ENCODE results near the gene MAP2K5.

The MAP2K5 gene

GRCh38 chr15:67771189-67771800 is 228.8 kb downstream of the MAP2K5 start:
- in situ Hi-C loops (cut with HindIII; ENCODE audit: low sequenced_read_pairs) = no loop called here
- H3K4me3 ChIP-seq (ENCODE audit: low read depth, low read length) = no peak overlapping the region
- TF ChIP-seq, protein P1, sequence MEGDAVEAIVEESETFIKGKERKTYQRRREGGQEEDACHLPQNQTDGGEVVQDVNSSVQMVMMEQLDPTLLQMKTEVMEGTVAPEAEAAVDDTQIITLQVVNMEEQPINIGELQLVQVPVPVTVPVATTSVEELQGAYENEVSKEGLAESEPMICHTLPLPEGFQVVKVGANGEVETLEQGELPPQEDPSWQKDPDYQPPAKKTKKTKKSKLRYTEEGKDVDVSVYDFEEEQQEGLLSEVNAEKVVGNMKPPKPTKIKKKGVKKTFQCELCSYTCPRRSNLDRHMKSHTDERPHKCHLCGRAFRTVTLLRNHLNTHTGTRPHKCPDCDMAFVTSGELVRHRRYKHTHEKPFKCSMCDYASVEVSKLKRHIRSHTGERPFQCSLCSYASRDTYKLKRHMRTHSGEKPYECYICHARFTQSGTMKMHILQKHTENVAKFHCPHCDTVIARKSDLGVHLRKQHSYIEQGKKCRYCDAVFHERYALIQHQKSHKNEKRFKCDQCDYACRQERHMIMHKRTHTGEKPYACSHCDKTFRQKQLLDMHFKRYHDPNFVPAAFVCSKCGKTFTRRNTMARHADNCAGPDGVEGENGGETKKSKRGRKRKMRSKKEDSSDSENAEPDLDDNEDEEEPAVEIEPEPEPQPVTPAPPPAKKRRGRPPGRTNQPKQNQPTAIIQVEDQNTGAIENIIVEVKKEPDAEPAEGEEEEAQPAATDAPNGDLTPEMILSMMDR (IDR thresholded peaks at IDR 0.05; ENCODE audit: low read depth, low read length, missing control alignments) = no peak
- DNase-seq (ENCODE audit: low read depth) = no peak

GRCh38 chr15:67774626-67775025 is 232.1 kb downstream of the MAP2K5 start:
- in situ Hi-C loops (cut with HindIII; ENCODE audit: low sequenced_read_pairs) = no loop called here
- H3K4me3 ChIP-seq (ENCODE audit: low read depth, low read length) = no peak overlapping the region
- no peak for DNase-seq (ENCODE audit: low read depth)
- TF ChIP-seq, protein P1 (IDR thresholded peaks at IDR 0.05; ENCODE audit: low read depth, low read length, missing control alignments) = no peak

DNA sequence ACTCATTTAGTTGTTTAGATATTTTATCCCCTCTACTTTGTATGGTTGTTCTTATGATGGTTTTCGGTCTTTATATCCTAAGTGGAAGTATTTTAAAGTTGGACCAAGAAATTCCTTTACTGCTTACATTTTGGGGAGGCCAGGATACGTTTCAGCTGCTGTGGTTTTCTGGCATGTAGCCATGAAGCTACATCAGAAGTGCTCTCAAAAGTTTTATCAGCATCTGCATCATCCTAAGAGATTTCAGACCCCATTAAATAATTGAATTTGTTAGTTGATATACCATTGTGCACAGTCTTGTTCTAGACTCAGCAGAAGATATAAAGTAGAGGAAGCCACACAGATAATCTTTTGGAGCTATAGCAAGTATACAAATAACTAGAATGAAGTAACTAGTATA is 232.7 kb downstream of the MAP2K5 start:
- TF ChIP-seq, protein P1 (IDR thresholded peaks at IDR 0.05; ENCODE audit: low read depth, low read length, missing control alignments) = no peak
- H3K4me3 ChIP-seq (ENCODE audit: low read depth, low read length) = no peak overlapping the region
- DNase-seq (ENCODE audit: low read depth) = no peak
- in situ Hi-C loops (cut with HindIII; ENCODE audit: low sequenced_read_pairs) = no loop called here

GRCh38 chr15:67775998-67776397 is 233.5 kb downstream of the MAP2K5 start:
- in situ Hi-C loops (cut with HindIII; ENCODE audit: low sequenced_read_pairs) = no loop called here
- H3K4me3 ChIP-seq (ENCODE audit: low read depth, low read length) = no peak overlapping the region
- TF ChIP-seq, protein P1 (IDR thresholded peaks at IDR 0.05; ENCODE audit: low read depth, low read length, missing control alignments) = no peak
- DNase-seq (ENCODE audit: low read depth) = no peak

GRCh38 chr15:67776600-67776999 is 234.1 kb downstream of the MAP2K5 start:
- no peak for DNase-seq (ENCODE audit: low read depth)
- H3K4me3 ChIP-seq (ENCODE audit: low read depth, low read length) = no peak overlapping the region
- in situ Hi-C loops (cut with HindIII; ENCODE audit: low sequenced_read_pairs) = no loop called here
- TF ChIP-seq, protein P1 (IDR thresholded peaks at IDR 0.05; ENCODE audit: low read depth, low read length, missing control alignments) = no peak

- TF ChIP-seq, protein P1 (IDR thresholded peaks at IDR 0.05; ENCODE audit: low read depth, low read length, missing control alignments) = no peak
- no peak for DNase-seq (ENCODE audit: low read depth)
- in situ Hi-C loops (cut with HindIII; ENCODE audit: low sequenced_read_pairs) = no loop called here
- no peak overlapping the region for H3K4me3 ChIP-seq (ENCODE audit: low read depth, low read length)
Observed at GRCh38 chr15:67777071-67777470, 234.6 kb downstream of the MAP2K5 start.

Data from astrocyte of the cerebellum (primary cell).